ENCODE data around the gene NDST4. TPM values are rescaled to one million over a fixed set of nuclear protein-coding genes. Genes with fewer than 3 reads are reported as not detected.

Gene NDST4
- total RNA-seq, 1 experiment from 2014 or later = not detected

- in situ Hi-C loops (cut with HindIII; ENCODE audit: low pct_unique_long_range_greater_than_20kb, low sequenced_read_pairs) = no loop called here
- DNase-seq (ENCODE audit: low read depth) = no peak
These were observed 186.8 kb downstream of the NDST4 start for GRCh38 chr4:114926583-114926982.

GRCh38 chr4:114924311-114924710 lies 189.1 kb downstream of the NDST4 start:
- in situ Hi-C loops (cut with HindIII; ENCODE audit: low pct_unique_long_range_greater_than_20kb, low sequenced_read_pairs) = no loop called here

GRCh38 chr4:114922592-114922933 lies 190.9 kb downstream of the NDST4 start:
- no peak for DNase-seq (ENCODE audit: low read depth)
- in situ Hi-C loops (cut with HindIII; ENCODE audit: low pct_unique_long_range_greater_than_20kb, low sequenced_read_pairs) = no loop called here

More at GRCh38 chr4:114924311-114924710, 189.1 kb downstream of the NDST4 start:
- no peak for DNase-seq (ENCODE audit: low read depth)

GRCh38 chr4:114921790-114922591 lies 191.4 kb downstream of the NDST4 start:
- DNase-seq (ENCODE audit: low read depth) = no peak
- in situ Hi-C loops (cut with HindIII; ENCODE audit: low pct_unique_long_range_greater_than_20kb, low sequenced_read_pairs) = no loop called here

- DNase-seq (ENCODE audit: low read depth) = no peak
- in situ Hi-C loops (cut with HindIII; ENCODE audit: low pct_unique_long_range_greater_than_20kb, low sequenced_read_pairs) = no loop called here
These were observed 192.2 kb downstream of the NDST4 start for GRCh38 chr4:114921191-114921590.

GRCh38 chr4:114911111-114911510 lies 202.3 kb downstream of the NDST4 start:
- in situ Hi-C loops (cut with HindIII; ENCODE audit: low pct_unique_long_range_greater_than_20kb, low sequenced_read_pairs) = no loop called here
- DNase-seq (ENCODE audit: low read depth) = no peak

GRCh38 chr4:114907568-114907967 lies 205.9 kb downstream of the NDST4 start:
- in situ Hi-C loops (cut with HindIII; ENCODE audit: low pct_unique_long_range_greater_than_20kb, low sequenced_read_pairs) = no loop called here
- DNase-seq (ENCODE audit: low read depth) = no peak

GRCh38 chr4:114905017-114905416 lies 208.4 kb downstream of the NDST4 start:
- no peak for DNase-seq (ENCODE audit: low read depth)
- in situ Hi-C loops (cut with HindIII; ENCODE audit: low pct_unique_long_range_greater_than_20kb, low sequenced_read_pairs) = no loop called here

- in situ Hi-C loops (cut with HindIII; ENCODE audit: low pct_unique_long_range_greater_than_20kb, low sequenced_read_pairs) = no loop called here
- DNase-seq (ENCODE audit: low read depth) = no peak
These were observed 212.5 kb downstream of the NDST4 start for GRCh38 chr4:114900934-114901333.

- in situ Hi-C loops (cut with HindIII; ENCODE audit: low pct_unique_long_range_greater_than_20kb, low sequenced_read_pairs) = no loop called here
- no peak for DNase-seq (ENCODE audit: low read depth)
These were observed 222.6 kb downstream of the NDST4 start for GRCh38 chr4:114890773-114891172.

- in situ Hi-C loops (cut with HindIII; ENCODE audit: low pct_unique_long_range_greater_than_20kb, low sequenced_read_pairs) = no loop called here
- no peak for DNase-seq (ENCODE audit: low read depth)
These were observed 226.7 kb downstream of the NDST4 start for GRCh38 chr4:114886761-114887160.

GRCh38 chr4:114883641-114884040 lies 229.8 kb downstream of the NDST4 start:
- in situ Hi-C loops (cut with HindIII; ENCODE audit: low pct_unique_long_range_greater_than_20kb, low sequenced_read_pairs) = no loop called here

GRCh38 chr4:114879916-114880669 lies 233.3 kb downstream of the NDST4 start:
- no peak for DNase-seq (ENCODE audit: low read depth)
- in situ Hi-C loops (cut with HindIII; ENCODE audit: low pct_unique_long_range_greater_than_20kb, low sequenced_read_pairs) = no loop called here

More at GRCh38 chr4:114883641-114884040, 229.8 kb downstream of the NDST4 start:
- no peak for DNase-seq (ENCODE audit: low read depth)

GRCh38 chr4:114875630-114876029 lies 237.8 kb downstream of the NDST4 start:
- DNase-seq (ENCODE audit: low read depth) = no peak
- in situ Hi-C loops (cut with HindIII; ENCODE audit: low pct_unique_long_range_greater_than_20kb, low sequenced_read_pairs) = no loop called here

GRCh38 chr4:114874321-114874720 lies 239.1 kb downstream of the NDST4 start:
- in situ Hi-C loops (cut with HindIII; ENCODE audit: low pct_unique_long_range_greater_than_20kb, low sequenced_read_pairs) = no loop called here
- DNase-seq (ENCODE audit: low read depth) = no peak

- DNase-seq (ENCODE audit: low read depth) = no peak
- in situ Hi-C loops (cut with HindIII; ENCODE audit: low pct_unique_long_range_greater_than_20kb, low sequenced_read_pairs) = no loop called here
These were observed 242.4 kb downstream of the NDST4 start for GRCh38 chr4:114870987-114871386.

GRCh38 chr4:114866901-114867670 lies 246.3 kb downstream of the NDST4 start:
- no peak for DNase-seq (ENCODE audit: low read depth)
- in situ Hi-C loops (cut with HindIII; ENCODE audit: low pct_unique_long_range_greater_than_20kb, low sequenced_read_pairs) = no loop called here

- DNase-seq (ENCODE audit: low read depth) = no peak
- in situ Hi-C loops (cut with HindIII; ENCODE audit: low pct_unique_long_range_greater_than_20kb, low sequenced_read_pairs) = no loop called here
These were observed 249.4 kb downstream of the NDST4 start for GRCh38 chr4:114864060-114864459.

GRCh38 chr4:114860786-114861185 lies 252.6 kb downstream of the NDST4 start:
- in situ Hi-C loops (cut with HindIII; ENCODE audit: low pct_unique_long_range_greater_than_20kb, low sequenced_read_pairs) = no loop called here
- no peak for DNase-seq (ENCODE audit: low read depth)
